A673 (cell line): Measurements from ENCODE around the gene KCTD2.

Experiments used
- CTCF ChIP-seq: fragments of 300-800, 200-600 bp; sonication (generic); conservative IDR thresholded peaks from 2 replicates; pipeline ENCODE4 v1.5.1; 2017; ENCODE audit warnings: low read depth, mild to moderate bottlenecking, antibody characterized with exemption, low read length, moderate library complexity, mixed read lengths
- EZH2 ChIP-seq: fragments of 200-600 bp; sonication (generic); IDR thresholded peaks from 2 replicates; pipeline ENCODE4 v1.6.1; 2017; ENCODE audit warnings: borderline replicate concordance, low read depth, mild to moderate bottlenecking, mixed read lengths, antibody characterized with exemption, low read length; ENCODE audit not compliant: poor library complexity, severe bottlenecking

GRCh38 chr17:75105126-75106080 lies 58.4 kb downstream of the KCTD2 start:
- TF ChIP-seq EZH2: no peak
- peak; percentile 63 for TF ChIP-seq CTCF
